ENCODE measurements around the gene BOD1. TPM values are rescaled to one million over a fixed set of nuclear protein-coding genes. Genes with fewer than 3 reads are reported as not detected.
A peak's percentile ranks its signal among the peaks of the same experiment; 100 is the strongest.

BOD1 gene
- total RNA-seq, result 86.9 and 93.7 TPM in 2 replicates
- polyA plus RNA-seq, result 60.7 and 69.1 TPM in 2 replicates
- 49.6 and 56.7 TPM in 2 replicates for polyA plus RNA-seq (2012)
- polyA minus RNA-seq (ENCODE audit: low replicate concordance), result 4.4 and 15.0 TPM in 2 replicates

GRCh38 chr5:173616577-173617118 is at the start of gene BOD1:
Gene BOD1 (minus strand): TSS chr5:173616650. CDS start chr5:173616436, 214 bp downstream.
- TF ChIP-seq EZH2 (IDR thresholded peaks at IDR 0.05; ENCODE audit: low read length, missing control alignments) (no peak), CTCF (conservative IDR thresholded peaks at IDR 0.05 in 1 of 2, IDR thresholded peaks at IDR 0.05 in 1 of 2; ENCODE audit: low read depth in 1 of 2, low read length in 2 of 2) (no peak)
- Histone ChIP-seq H3K9ac (ENCODE audit: insufficient read depth, low read length) (peak within 1 kb of the TSS; percentile 94), H4K20me1 (ENCODE audit: control insufficient read depth, extremely low read depth, insufficient read depth, low read length) (peaks cover 2% of the 10 kb centered on the region), H3K36me3 (ENCODE audit: control insufficient read depth, insufficient read depth, low read length) (no peaks in the 10 kb centered on the region), H3K79me2 (ENCODE audit: control insufficient read depth, insufficient read depth, low read length) (peaks cover 38% of the 10 kb centered on the region), H3K4me3 (replicated peaks in 1 of 4; ENCODE audit: control extremely low read depth in 1 of 4, insufficient read depth in 1 of 4, low read depth in 3 of 4, low read length in 4 of 4) (peak within 1 kb of the TSS; percentile 30 to 88 (median 70)), H2AFZ (ENCODE audit: low read length) (no peak within 1 kb of the TSS), H3K27me3 (ENCODE audit: control insufficient read depth, insufficient read depth, low read length) (no peaks in the 10 kb centered on the region), H3K4me1 (ENCODE audit: control insufficient read depth, extremely low read depth, insufficient read depth, low read length) (no peaks in the 10 kb centered on the region), H3K4me2 (ENCODE audit: extremely low read depth, insufficient read depth, low read length) (peak within 1 kb of the TSS; percentile 96), H3K9me3 (ENCODE audit: control insufficient read depth, insufficient read depth, low read depth, low read length) (no peaks in the 10 kb centered on the region), H3K27ac (ENCODE audit: insufficient read depth, low read length) (peak within 1 kb of the TSS; percentile 89)
- peak; percentile 98 for DNase-seq (ENCODE audit: low read depth in 2 of 2)

GRCh38 chr5:173665326-173665725 is 48.9 kb upstream of the BOD1 start:
- Histone ChIP-seq H2AFZ (ENCODE audit: low read length) (no peak overlapping the region), H3K4me3 (replicated peaks in 1 of 4; ENCODE audit: control extremely low read depth in 1 of 4, insufficient read depth in 1 of 4, low read depth in 3 of 4, low read length in 4 of 4) (no peak overlapping the region), H4K20me1 (ENCODE audit: control insufficient read depth, extremely low read depth, insufficient read depth, low read length) (no peaks in the 10 kb centered on the region)

GRCh38 chr5:173664154-173664526 is 47.7 kb upstream of the BOD1 start:
- no peak overlapping the region for H3K4me3 ChIP-seq (replicated peaks in 1 of 4; ENCODE audit: control extremely low read depth in 1 of 4, insufficient read depth in 1 of 4, low read depth in 3 of 4, low read length in 4 of 4)
- H3K27ac ChIP-seq (ENCODE audit: insufficient read depth, low read length), result no peak overlapping the region
- no peaks in the 10 kb centered on the region for H4K20me1 ChIP-seq (ENCODE audit: control insufficient read depth, extremely low read depth, insufficient read depth, low read length)
- no peaks in the 10 kb centered on the region for H3K79me2 ChIP-seq (ENCODE audit: control insufficient read depth, insufficient read depth, low read length)
- no peaks in the 10 kb centered on the region for H3K9me3 ChIP-seq (ENCODE audit: control insufficient read depth, insufficient read depth, low read depth, low read length)
- H2AFZ ChIP-seq (ENCODE audit: low read length), result no peak overlapping the region
- no peaks in the 10 kb centered on the region for H3K27me3 ChIP-seq (ENCODE audit: control insufficient read depth, insufficient read depth, low read length)
- no peak overlapping the region for H3K9ac ChIP-seq (ENCODE audit: insufficient read depth, low read length)
- no peak for TF ChIP-seq CTCF (conservative IDR thresholded peaks at IDR 0.05 in 1 of 2, IDR thresholded peaks at IDR 0.05 in 1 of 2; ENCODE audit: low read depth in 1 of 2, low read length in 2 of 2)
- no peak for TF ChIP-seq EZH2 (IDR thresholded peaks at IDR 0.05; ENCODE audit: low read length, missing control alignments)
- no peak overlapping the region for H3K4me2 ChIP-seq (ENCODE audit: extremely low read depth, insufficient read depth, low read length)
- DNase-seq (ENCODE audit: low read depth in 2 of 2), result peak in 1 of 2 donors; percentile 25
- no peaks in the 10 kb centered on the region for H3K36me3 ChIP-seq (ENCODE audit: control insufficient read depth, insufficient read depth, low read length)
- no peaks in the 10 kb centered on the region for H3K4me1 ChIP-seq (ENCODE audit: control insufficient read depth, extremely low read depth, insufficient read depth, low read length)

More at GRCh38 chr5:173665326-173665725, 48.9 kb upstream of the BOD1 start:
- no peaks in the 10 kb centered on the region for H3K79me2 ChIP-seq (ENCODE audit: control insufficient read depth, insufficient read depth, low read length)
- DNase-seq (ENCODE audit: low read depth in 2 of 2), result no peak
- no peaks in the 10 kb centered on the region for H3K9me3 ChIP-seq (ENCODE audit: control insufficient read depth, insufficient read depth, low read depth, low read length)
- no peak overlapping the region for H3K4me2 ChIP-seq (ENCODE audit: extremely low read depth, insufficient read depth, low read length)
- no peaks in the 10 kb centered on the region for H3K36me3 ChIP-seq (ENCODE audit: control insufficient read depth, insufficient read depth, low read length)
- no peak overlapping the region for H3K27ac ChIP-seq (ENCODE audit: insufficient read depth, low read length)
- H3K9ac ChIP-seq (ENCODE audit: insufficient read depth, low read length), result no peak overlapping the region
- no peaks in the 10 kb centered on the region for H3K27me3 ChIP-seq (ENCODE audit: control insufficient read depth, insufficient read depth, low read length)
- no peaks in the 10 kb centered on the region for H3K4me1 ChIP-seq (ENCODE audit: control insufficient read depth, extremely low read depth, insufficient read depth, low read length)
- TF ChIP-seq CTCF (conservative IDR thresholded peaks at IDR 0.05 in 1 of 2, IDR thresholded peaks at IDR 0.05 in 1 of 2; ENCODE audit: low read depth in 1 of 2, low read length in 2 of 2) (no peak), EZH2 (IDR thresholded peaks at IDR 0.05; ENCODE audit: low read length, missing control alignments) (no peak)
